H1 (cell line): ENCODE results near the gene MYH9. TPM values are rescaled to one million over a fixed set of nuclear protein-coding genes. Genes with fewer than 3 reads are reported as not detected.

Source experiments
- CTCF ChIA-PET: fragments of 300-600 bp; sonication (Branson Sonifier 250); formaldehyde crosslinking; loops from one replicate; lab custom pipeline; 2021; ENCODE audit not compliant: partially characterized antibody; lab: Charles Lee
- POLR2A ChIA-PET: fragments of 300-600 bp; sonication (Branson Sonifier 250); formaldehyde crosslinking; loops from one replicate; lab custom pipeline; 2021; ENCODE audit warnings: inconsistent platforms; ENCODE audit not compliant: partially characterized antibody; lab: Charles Lee
- DNase-seq, 2 experiments: peaks; one replicate each; pipeline versions ENCODE4 v3.0.0 to v3.0.0-alpha.2; 2010 to 2022; ENCODE audit warnings: low spot score in 2 of 2, low read depth in 1 of 2, mixed read lengths in 1 of 2
- FAIRE-seq: peaks from 2 replicates; lab custom pipeline; 2011; peaks lifted over from hg19 to GRCh38; lab: Jason Lieb, UNC
- H2AFZ ChIP-seq: 2 replicates; pipeline ENCODE4 v1.8.1; 2012; ENCODE audit warnings: low read length, inconsistent platforms
- H2AK5ac ChIP-seq: 2 replicates; pipeline ENCODE4 v1.6.1; 2013; ENCODE audit warnings: low read depth, low read length
- H2BK120ac ChIP-seq: replicated peaks from 2 replicates; pipeline ENCODE3; 2013; ENCODE audit warnings: low read depth, low read length, inconsistent platforms
- H2BK12ac ChIP-seq: 2 replicates; pipeline ENCODE4 v1.6.1; 2013; ENCODE audit warnings: low read depth, low read length
- H2BK15ac ChIP-seq: 2 replicates; pipeline ENCODE4 v1.6.1; 2013; ENCODE audit warnings: low read length
- H2BK20ac ChIP-seq: 2 replicates; pipeline ENCODE4 v1.6.1; 2013; ENCODE audit warnings: low read length
- H2BK5ac ChIP-seq: 2 replicates; pipeline ENCODE4 v1.6.1; 2013; ENCODE audit warnings: low read depth, low read length
- H3K14ac ChIP-seq: 2 replicates; pipeline ENCODE4 v1.6.1; 2013; ENCODE audit warnings: inconsistent platforms; ENCODE audit not compliant: insufficient read length
- H3K18ac ChIP-seq: 2 replicates; pipeline ENCODE4 v1.6.1; 2013; ENCODE audit warnings: low read length; ENCODE audit errors: extremely low read depth
- H3K23ac ChIP-seq: 2 replicates; pipeline ENCODE4 v1.6.1; 2013; ENCODE audit warnings: inconsistent platforms; ENCODE audit not compliant: insufficient read length
- H3K23me2 ChIP-seq: 2 replicates; pipeline ENCODE4 v1.6.1; 2013; ENCODE audit warnings: low read depth, low read length
- H3K27ac ChIP-seq: 2 replicates; pipeline ENCODE4 v1.6.1; 2011; ENCODE audit warnings: low read depth, low read length, inconsistent platforms
- H3K27me3 ChIP-seq, 4 experiments: replicated peaks in 1 of 4; 1 replicate in 1 of 4; 2 replicates in 3 of 4; pipeline versions ENCODE4 v1.6.1 to v1.8.1; 2011 to 2013; ENCODE audit warnings: low read length in 3 of 4, mild to moderate bottlenecking in 3 of 4, inconsistent platforms in 2 of 4, mixed read lengths in 2 of 4, moderate library complexity in 1 of 4; ENCODE audit not compliant: control insufficient read depth in 3 of 4, insufficient read depth in 3 of 4; ENCODE audit errors: extremely low read depth in 1 of 4
- H3K36me3 ChIP-seq, 4 experiments: 2 replicates each; pipeline versions ENCODE4 v1.6.1 to v1.8.1; 2011 to 2013; ENCODE audit warnings: mild to moderate bottlenecking in 4 of 4, low read length in 3 of 4, moderate library complexity in 2 of 4, control low read depth in 1 of 4, inconsistent platforms in 1 of 4; ENCODE audit not compliant: insufficient read depth in 4 of 4, control insufficient read depth in 2 of 4
- H3K4ac ChIP-seq: replicated peaks from 2 replicates; pipeline ENCODE3; 2013; ENCODE audit warnings: low read length, low read depth, mixed read lengths, inconsistent platforms; ENCODE audit not compliant: insufficient read length
- H3K4me1 ChIP-seq, 4 experiments: replicated peaks in 1 of 4; 1 replicate in 1 of 4; 2 replicates in 3 of 4; pipeline versions ENCODE4 v1.6.1 to v1.8.1; 2011 to 2013; ENCODE audit warnings: low read length in 3 of 4, inconsistent platforms in 2 of 4, mixed read lengths in 1 of 4; ENCODE audit not compliant: insufficient read depth in 4 of 4, control insufficient read depth in 3 of 4
- H3K4me2 ChIP-seq, 2 experiments: 2 replicates each; pipeline versions ENCODE4 v1.6.1 to v1.8.1; 2011 to 2013; ENCODE audit warnings: low read depth in 2 of 2, low read length in 2 of 2, control low read depth in 1 of 2, inconsistent platforms in 1 of 2, mild to moderate bottlenecking in 1 of 2; ENCODE audit not compliant: insufficient read depth in 1 of 2
- H3K4me3 ChIP-seq, 4 experiments: fragments of 200-600, 300-600 bp in 1 of 4; sonication (generic), shearing (Covaris generic), sonication (Bioruptor Twin) in 1 of 4; 2 replicates each; pipeline versions ENCODE4 v1.5.1 to v1.8.1; 2011 to 2016; ENCODE audit warnings: low read length in 4 of 4, low read depth in 3 of 4, control low read depth in 2 of 4, inconsistent platforms in 2 of 4, mild to moderate bottlenecking in 2 of 4, mixed read lengths in 1 of 4, moderate library complexity in 1 of 4; ENCODE audit not compliant: insufficient read depth in 2 of 4; ENCODE audit errors: extremely low read depth in 1 of 4
- H3K56ac ChIP-seq: replicated peaks from 2 replicates; pipeline ENCODE3; 2013; ENCODE audit warnings: low read depth, mild to moderate bottlenecking, mixed read lengths, low read length, inconsistent platforms; ENCODE audit not compliant: insufficient read length
- H3K79me1 ChIP-seq: 2 replicates; pipeline ENCODE4 v1.6.1; 2013; ENCODE audit warnings: low read depth, low read length, control low read depth
- H3K79me2 ChIP-seq, 2 experiments: 2 replicates each; pipeline versions ENCODE4 v1.6.1 to v1.8.1; 2012 to 2013; ENCODE audit warnings: low read length in 2 of 2, mild to moderate bottlenecking in 2 of 2, inconsistent platforms in 1 of 2; ENCODE audit not compliant: insufficient read depth in 2 of 2, control insufficient read depth in 1 of 2
- H3K9ac ChIP-seq, 4 experiments: replicated peaks in 1 of 4; 1 replicate in 1 of 4; 2 replicates in 3 of 4; pipeline versions ENCODE4 v1.6.1 to v1.8.1; 2011 to 2013; ENCODE audit warnings: low read depth in 3 of 4, low read length in 3 of 4, control low read depth in 2 of 4, mild to moderate bottlenecking in 2 of 4, moderate library complexity in 2 of 4, inconsistent platforms in 1 of 4; ENCODE audit errors: extremely low read depth in 1 of 4
- H3K9me3 ChIP-seq, 2 experiments: 2 replicates each; pipeline versions ENCODE4 v1.6.1 to v1.8.1; 2012 to 2013; ENCODE audit warnings: mild to moderate bottlenecking in 2 of 2, moderate library complexity in 2 of 2, control low read depth in 1 of 2, inconsistent platforms in 1 of 2, low read depth in 1 of 2, low read length in 1 of 2, mixed read lengths in 1 of 2; ENCODE audit not compliant: insufficient read depth in 2 of 2
- H4K20me1 ChIP-seq, 2 experiments: replicated peaks in 1 of 2; 2 replicates each; pipeline versions ENCODE3 to v1.8.1; 2011 to 2013; ENCODE audit warnings: inconsistent platforms in 2 of 2, low read length in 2 of 2, mild to moderate bottlenecking in 1 of 2; ENCODE audit not compliant: insufficient read depth in 2 of 2, control insufficient read depth in 1 of 2
- H4K5ac ChIP-seq: 2 replicates; pipeline ENCODE4 v1.6.1; 2013; ENCODE audit warnings: low read length, low read depth, mixed read lengths, inconsistent platforms; ENCODE audit not compliant: insufficient read length
- H4K8ac ChIP-seq: 2 replicates; pipeline ENCODE4 v1.8.0; 2013; ENCODE audit warnings: mild to moderate bottlenecking, moderate library complexity, low read length, inconsistent platforms; ENCODE audit not compliant: insufficient read depth; ENCODE audit errors: extremely low read depth
- H4K91ac ChIP-seq: replicated peaks from 2 replicates; pipeline ENCODE3; 2013; ENCODE audit warnings: low read length, mixed read lengths, inconsistent platforms; ENCODE audit not compliant: insufficient read length
- BCL11A ChIP-seq, 2 experiments: IDR thresholded peaks; one replicate each; pipeline ENCODE4 v1.6.1; 2011; ENCODE audit warnings: low read depth in 2 of 2, low read length in 2 of 2, mild to moderate bottlenecking in 2 of 2
- CBX5 ChIP-seq: fragments of 300-800, 300-1000 bp; sonication (generic); IDR thresholded peaks from 2 replicates; pipeline ENCODE4 v1.7.1; 2016; ENCODE audit warnings: antibody characterized with exemption, low read length, low read depth
- HDAC2 ChIP-seq, 2 experiments: fragments of 300-600 bp in 1 of 2; sonication (generic) in 1 of 2; IDR thresholded peaks; 2 replicates each; pipeline ENCODE4 v1.6.1; 2011 to 2012; ENCODE audit warnings: low read depth in 2 of 2, low read length in 2 of 2, mild to moderate bottlenecking in 2 of 2, moderate library complexity in 2 of 2, borderline replicate concordance in 1 of 2, inconsistent platforms in 1 of 2
- JUND ChIP-seq: IDR thresholded peaks from 2 replicates; pipeline ENCODE4 v1.6.1; 2011; ENCODE audit warnings: mild to moderate bottlenecking, improper control_type of control experiment, low read length
- RNF2 ChIP-seq: fragments of 200-900, 300-1000 bp; sonication (generic); IDR thresholded peaks from 2 replicates; pipeline ENCODE4 v1.7.1; 2016; ENCODE audit warnings: borderline replicate concordance, low read depth, mild to moderate bottlenecking, antibody characterized with exemption, low read length; ENCODE audit not compliant: poor library complexity, severe bottlenecking; ENCODE audit errors: missing control alignments
- SRF ChIP-seq: IDR thresholded peaks from 2 replicates; pipeline ENCODE4 v1.6.1; 2011; ENCODE audit warnings: mild to moderate bottlenecking, low read depth, low read length, moderate library complexity
- TAF7 ChIP-seq: optimal IDR thresholded peaks from 2 replicates; pipeline ENCODE3; 2011; ENCODE audit warnings: low read depth, mild to moderate bottlenecking, inconsistent platforms, low read length, moderate library complexity, borderline replicate concordance
- WGBS, 2 experiments: shearing (Covaris generic) in 1 of 2; methylation state at CpG; one replicate each; pipeline versions ENCODE4 v1.1.6 to v1.1.7; 2013 to 2015; ENCODE audit warnings: low lambda C conversion rate in 2 of 2, mixed read lengths in 2 of 2, inconsistent platforms in 1 of 2, low coverage in 1 of 2, missing lambda C conversion rate in 1 of 2; ENCODE audit not compliant: insufficient replicate concordance in 2 of 2, insufficient coverage in 1 of 2, insufficient read length in 1 of 2; ENCODE audit errors: extremely low coverage in 1 of 2, missing lambda C conversion rate in 1 of 2; 5-methylcytosine and 5-hydroxymethylcytosine counted together
- polyA plus RNA-seq, 7 experiments: library from polyadenylated mRNA; depleted of rRNA in 3 of 7; stranded (reverse) in 5 of 7; unstranded in 2 of 7; fragments of >200 nt in 5 of 7; fragments of 200-250 nt in 2 of 7; gene quantifications; 1 replicate in 5 of 7; 2 replicates in 1 of 7; 4 replicates in 1 of 7; pipeline versions ENCODE4 v1.2.1 to v1.2.3, GENCODE V29; 2011 to 2013; ENCODE audit warnings: missing spikeins in 2 of 7, mixed read lengths in 2 of 7
- total RNA-seq: library from RNA; stranded (reverse); fragmentation: NEBNext Ultra II Directional; extraction: Animal tissue kit (Norgen Biotek cat#: 25700); gene quantifications from 2 replicates; pipeline ENCODE4 v1.2.1, GENCODE V29; 2021
- TF ChIP-seq, protein P1 (sequence below): IDR thresholded peaks from 2 replicates; pipeline ENCODE4 v1.6.1; 2012; ENCODE audit warnings: low read length, inconsistent platforms
- TF ChIP-seq, protein P2 (sequence below): IDR thresholded peaks from 2 replicates; pipeline ENCODE4 v1.6.1; 2012; ENCODE audit warnings: inconsistent platforms

Gene MYH9
- total and polyA plus RNA-seq, 2 of the 8 experiments (the other 6 are each of a cell fraction or from before 2014, with no cell fraction given): 24.9 to 322 TPM

DNA sequence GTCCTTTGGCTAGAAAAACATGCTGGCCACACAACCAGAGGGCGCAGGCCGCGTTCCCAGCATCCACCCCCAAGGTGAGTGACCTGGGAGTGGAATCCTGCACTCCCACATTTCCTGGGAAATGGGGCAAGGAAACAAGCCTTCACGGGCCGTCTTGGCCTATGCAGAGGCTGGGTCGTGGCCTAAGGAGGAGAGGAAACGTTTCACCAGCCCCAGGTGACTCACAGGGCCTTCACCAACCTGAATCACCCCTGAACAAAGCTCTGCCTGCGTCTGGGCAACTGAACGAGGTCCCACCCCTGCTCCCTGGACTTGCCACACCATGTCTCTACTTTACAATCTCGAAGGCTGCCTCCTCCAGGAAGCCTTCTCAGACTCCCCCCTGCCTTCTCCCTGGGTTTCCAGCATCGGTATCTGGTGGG lies 13.2 kb downstream of the MYH9 start:
- ChIA-PET CTCF (interaction anchor here (1.0 to 1.4 kb wide), 2 partner anchors 9 to 81 kb away, joined by 3 read pairs; no protein-coding TSS in a partner anchor), POLR2A (interaction anchor here (0.5 to 19.2 kb wide), 4 partner anchors 9 to 458 kb away, joined by 3 to 263 read pairs (median 18); partner anchors contain the start of gene MYH9)
- Histone ChIP-seq H3K23me2 (no peaks in the 10 kb centered on the region), H3K18ac (peak overlapping the region; percentile 24), H3K79me2 (peaks cover 21 to 98% of the 10 kb centered on the region in 2 experiments), H3K4ac (no peak overlapping the region), H3K79me1 (peaks cover 8% of the 10 kb centered on the region), H3K14ac (no peak overlapping the region), H3K27ac (peak overlapping the region; percentile 38; the same call in 1 of the 2 replicates), H3K23ac (no peak overlapping the region), H3K4me2 (no peak overlapping the region; a peak in 1 of 4 replicates), H3K4me1 (peaks cover 7 to 30% (median 19%) of the 10 kb centered on the region in 4 experiments), H4K20me1 (peaks cover 11 to 20% of the 10 kb centered on the region in 2 experiments), H2AFZ (no peak overlapping the region), H3K56ac (no peak overlapping the region), H2BK5ac (peak overlapping the region; percentile 77; the same call in 1 of the 2 replicates), H3K27me3 (no peaks in the 10 kb centered on the region), H4K8ac (peak overlapping the region; percentile 81; the same call in 1 of the 2 replicates), H3K4me3 (no peak overlapping the region), H4K91ac (no peak overlapping the region), H2AK5ac (no peak overlapping the region), H2BK15ac (0 out of 2 replicates have a peak overlapping the region, but pooled peaks have one; percentile 31), H4K5ac (no peak overlapping the region), H3K36me3 (no peaks in the 10 kb centered on the region), H3K9ac (no peak overlapping the region), H2BK12ac (0 out of 2 replicates have a peak overlapping the region, but pooled peaks have one; percentile 27), H2BK20ac (no peak overlapping the region), H3K9me3 (no peaks in the 10 kb centered on the region), H2BK120ac (no peak overlapping the region)
- no peak for DNase-seq
- 89% methylated on average over 11 of the region's 11 CpGs; no CpG with 5 or more reads in 1 of the 2 experiments for WGBS, 2 experiments
- FAIRE-seq: no peak
- TF ChIP-seq CBX5: no peak
- no peak for TF ChIP-seq JUND
- no peak for TF ChIP-seq BCL11A (IDR thresholded peaks at IDR 0.05; ENCODE audit: low read depth in 2 of 2, low read length in 2 of 2)
- TF ChIP-seq, protein P1, sequence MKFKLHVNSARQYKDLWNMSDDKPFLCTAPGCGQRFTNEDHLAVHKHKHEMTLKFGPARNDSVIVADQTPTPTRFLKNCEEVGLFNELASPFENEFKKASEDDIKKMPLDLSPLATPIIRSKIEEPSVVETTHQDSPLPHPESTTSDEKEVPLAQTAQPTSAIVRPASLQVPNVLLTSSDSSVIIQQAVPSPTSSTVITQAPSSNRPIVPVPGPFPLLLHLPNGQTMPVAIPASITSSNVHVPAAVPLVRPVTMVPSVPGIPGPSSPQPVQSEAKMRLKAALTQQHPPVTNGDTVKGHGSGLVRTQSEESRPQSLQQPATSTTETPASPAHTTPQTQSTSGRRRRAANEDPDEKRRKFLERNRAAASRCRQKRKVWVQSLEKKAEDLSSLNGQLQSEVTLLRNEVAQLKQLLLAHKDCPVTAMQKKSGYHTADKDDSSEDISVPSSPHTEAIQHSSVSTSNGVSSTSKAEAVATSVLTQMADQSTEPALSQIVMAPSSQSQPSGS: no peak
- TF ChIP-seq HDAC2 (IDR thresholded peaks at IDR 0.05; ENCODE audit: borderline replicate concordance in 1 of 2, low read depth in 2 of 2, low read length in 2 of 2): no peak
- no peak for TF ChIP-seq RNF2
- TF ChIP-seq SRF: no peak
- TF ChIP-seq TAF7: no peak
- TF ChIP-seq, protein P2, sequence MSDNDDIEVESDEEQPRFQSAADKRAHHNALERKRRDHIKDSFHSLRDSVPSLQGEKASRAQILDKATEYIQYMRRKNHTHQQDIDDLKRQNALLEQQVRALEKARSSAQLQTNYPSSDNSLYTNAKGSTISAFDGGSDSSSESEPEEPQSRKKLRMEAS: no peak
